GM12878 (cell line): ENCODE results near the gene MED13. TPM values are rescaled to one million over a fixed set of nuclear protein-coding genes. Genes with fewer than 3 reads are reported as not detected.

ENCODE experiments used
- ATAC-seq: fragments of 200-7000 bp; cut with Tn5 transposase; 3 replicates; pipeline ENCODE4 v1.9.1; 2020; ENCODE audit warnings: mild to moderate bottlenecking, moderate library complexity
- BruUV-seq: library from RNA; stranded (reverse); fragments of 400-500 nt; replicated peaks from 2 replicates; lab custom pipeline; 2021; lab: Mats Ljungman, UMichigan
- CTCF ChIA-PET: fragments of 300-600 bp; sonication (Branson Sonifier 250); formaldehyde crosslinking; extraction: SDS; loops from one replicate; lab custom pipeline; 2021; ENCODE audit warnings: inconsistent platforms; lab: Yijun Ruan, JAX
- POLR2A ChIA-PET: fragments of 350-600 bp; formaldehyde crosslinking; extraction: SDS; loops from one replicate; lab custom pipeline; 2021; ENCODE audit warnings: inconsistent platforms; lab: Charles Lee
- RAD21 ChIA-PET: fragments of 300-600 bp; sonication (Branson Sonifier 250); formaldehyde crosslinking; loops from one replicate; lab custom pipeline; 2023; ENCODE audit warnings: antibody characterized with exemption; ENCODE audit not compliant: unreplicated experiment; lab: Charles Lee
- SMC1A ChIA-PET: fragments of 300-600 bp; sonication (Branson Sonifier 250); formaldehyde crosslinking; loops from one replicate; lab custom pipeline; 2023; ENCODE audit not compliant: unreplicated experiment, uncharacterized antibody; lab: Charles Lee
- DNase-seq: peaks from one replicate; pipeline ENCODE4 v3.0.0-alpha.2; 2011; ENCODE audit warnings: low read depth, low spot score
- FAIRE-seq: peaks from 3 replicates; lab custom pipeline; 2011; peaks lifted over from hg19 to GRCh38; lab: Jason Lieb, UNC
- H2AFZ ChIP-seq: 2 replicates; pipeline ENCODE4 v1.6.0; 2011; ENCODE audit warnings: low read depth, low read length, control low read depth; ENCODE audit not compliant: control insufficient read depth
- H3K27ac ChIP-seq: 2 replicates; pipeline ENCODE4 v1.5.1; 2011; ENCODE audit warnings: control low read depth; ENCODE audit not compliant: control insufficient read depth, insufficient read depth
- H3K27me3 ChIP-seq, 2 experiments: replicated peaks in 1 of 2; 2 replicates each; pipeline versions ENCODE4 v1.6.0 to v1.6.1; 2011; ENCODE audit warnings: low read length in 1 of 2; ENCODE audit not compliant: control insufficient read depth in 2 of 2, insufficient read depth in 2 of 2
- H3K36me3 ChIP-seq, 2 experiments: 2 replicates each; pipeline ENCODE4 v1.5.1; 2011; ENCODE audit warnings: low read length in 1 of 2; ENCODE audit not compliant: control insufficient read depth in 2 of 2, insufficient read depth in 2 of 2
- H3K4me1 ChIP-seq: 2 replicates; pipeline ENCODE4 v1.6.1; 2011; ENCODE audit warnings: mild to moderate bottlenecking, low read length, moderate library complexity, mixed read lengths; ENCODE audit not compliant: control insufficient read depth, insufficient read depth
- H3K4me2 ChIP-seq: 2 replicates; pipeline ENCODE4 v1.6.0; 2011; ENCODE audit warnings: control low read depth; ENCODE audit not compliant: control insufficient read depth, insufficient read depth
- H3K4me3 ChIP-seq: fragments of 200-600 bp; sonication (generic); 2 replicates; pipeline ENCODE4 v1.5.1; 2016
- H3K79me2 ChIP-seq: 2 replicates; pipeline ENCODE4 v1.6.0; 2011; ENCODE audit warnings: low read length; ENCODE audit not compliant: control insufficient read depth, insufficient read depth
- H3K9ac ChIP-seq: 2 replicates; pipeline ENCODE4 v1.8.0; 2011; ENCODE audit warnings: low read length, control low read depth, mixed read lengths; ENCODE audit not compliant: control insufficient read depth, insufficient read depth
- H3K9me3 ChIP-seq: replicated peaks from 3 replicates; pipeline ENCODE4 v1.5.1; 2011; ENCODE audit warnings: mild to moderate bottlenecking, low read length; ENCODE audit not compliant: control insufficient read depth, insufficient read depth
- H4K20me1 ChIP-seq: 2 replicates; pipeline ENCODE4 v1.6.0; 2011; ENCODE audit not compliant: control insufficient read depth, insufficient read depth
- BHLHE40 ChIP-seq, 2 experiments: fragments of 450-650 bp in 1 of 2; IDR thresholded peaks; 2 replicates each; pipeline ENCODE4 v1.6.1; 2011 to 2017; ENCODE audit warnings: low read depth in 2 of 2, borderline replicate concordance in 1 of 2, improper control_type of control experiment in 1 of 2, low read length in 1 of 2, mild to moderate bottlenecking in 1 of 2
- CBX5 ChIP-seq: sonication (generic); IDR thresholded peaks from 2 replicates; pipeline ENCODE4 v1.6.1; 2016; ENCODE audit warnings: low read depth, moderate library complexity, mild to moderate bottlenecking, inconsistent platforms
- JUND ChIP-seq: IDR thresholded peaks from 2 replicates; pipeline ENCODE4 v1.6.1; 2012; ENCODE audit warnings: low read depth, mild to moderate bottlenecking, low read length, improper control_type of control experiment, moderate library complexity
- PBX3 ChIP-seq: IDR thresholded peaks from 2 replicates; pipeline ENCODE4 v1.6.1; 2011; ENCODE audit warnings: mild to moderate bottlenecking, low read depth, low read length, moderate library complexity; ENCODE audit not compliant: insufficient replicate concordance
- SUPT20H ChIP-seq: IDR thresholded peaks from 2 replicates; pipeline ENCODE4 v1.6.1; 2011; ENCODE audit warnings: low read depth, mild to moderate bottlenecking, low read length, moderate library complexity, borderline replicate concordance; ENCODE audit not compliant: control insufficient read depth
- TCF7 ChIP-seq: IDR thresholded peaks from 2 replicates; pipeline ENCODE4 v1.6.1; 2014; ENCODE audit warnings: antibody characterized with exemption, borderline replicate concordance
- ZBTB11 ChIP-seq: fragments of 450-650 bp; formaldehyde crosslinking; IDR thresholded peaks from 2 replicates; pipeline ENCODE4 v1.5.0; 2022; ENCODE audit warnings: mild to moderate bottlenecking, missing genetic modification characterization
- WGBS: methylation state at CpG from one replicate; pipeline ENCODE4 v1.1.6; 2016; ENCODE audit warnings: low lambda C conversion rate; ENCODE audit not compliant: insufficient replicate concordance, insufficient coverage; ENCODE audit errors: missing lambda C conversion rate; 5-methylcytosine and 5-hydroxymethylcytosine counted together
- in situ Hi-C: fragments of 300-500 bp; cut with MboI; formaldehyde crosslinking; loops from 9 replicates; pipeline ENCODE4 v1.14.3; 2018; ENCODE audit warnings: mixed read lengths
- intact Hi-C: fragments of 100-400 bp; cut with micrococcal nuclease; formaldehyde crosslinking; loops from one replicate; pipeline ENCODE4 v1.14.2; 2022; ENCODE audit not compliant: unreplicated experiment
- polyA plus RNA-seq, 11 experiments: library from polyadenylated mRNA; depleted of rRNA in 4 of 11; unstranded in 6 of 11; stranded (reverse) in 5 of 11; fragments of >200 nt; fragmentation: Nextera tagmentation in 4 of 11; fragmentation: Illumina TruSeq in 1 of 11; extraction: Ambion mirVana in 4 of 11; extraction: Trizol in 1 of 11; gene quantifications; 1 replicate in 1 of 11; 2 replicates in 10 of 11; pipeline versions ENCODE4 v1.2.1 to v1.2.3, GENCODE V29; 2011 to 2016; ENCODE audit warnings: inconsistent platforms in 2 of 11, missing spikeins in 2 of 11, low read depth in 1 of 11
- total RNA-seq, 4 experiments: library from RNA; depleted of rRNA in 3 of 4; stranded (reverse); fragments of >200 nt in 3 of 4; fragmentation: Illumina TruSeq in 1 of 4; extraction: Trizol in 1 of 4; gene quantifications; 2 replicates each; pipeline versions ENCODE4 v1.2.1 to v1.2.3, GENCODE V29; 2013 to 2021
- TF ChIP-seq, protein P1 (sequence below): IDR thresholded peaks from 2 replicates; pipeline ENCODE4 v1.6.1; 2012; ENCODE audit warnings: mild to moderate bottlenecking, low read depth, low read length
- TF ChIP-seq, protein P2 (sequence below): fragments of 450-650 bp; IDR thresholded peaks from 2 replicates; pipeline ENCODE4 v1.6.1; 2016; ENCODE audit warnings: mild to moderate bottlenecking, moderate library complexity, borderline replicate concordance

Gene MED13
- total and polyA plus RNA-seq, 10 of the 15 experiments (the other 5 are each of a cell fraction or from before 2014, with no cell fraction given): 4.6 to 49.7 (median 21.3) TPM

GRCh38 chr17:61970030-61970429 is 95.0 kb downstream of the MED13 start (continued):
- TF ChIP-seq, protein P1, sequence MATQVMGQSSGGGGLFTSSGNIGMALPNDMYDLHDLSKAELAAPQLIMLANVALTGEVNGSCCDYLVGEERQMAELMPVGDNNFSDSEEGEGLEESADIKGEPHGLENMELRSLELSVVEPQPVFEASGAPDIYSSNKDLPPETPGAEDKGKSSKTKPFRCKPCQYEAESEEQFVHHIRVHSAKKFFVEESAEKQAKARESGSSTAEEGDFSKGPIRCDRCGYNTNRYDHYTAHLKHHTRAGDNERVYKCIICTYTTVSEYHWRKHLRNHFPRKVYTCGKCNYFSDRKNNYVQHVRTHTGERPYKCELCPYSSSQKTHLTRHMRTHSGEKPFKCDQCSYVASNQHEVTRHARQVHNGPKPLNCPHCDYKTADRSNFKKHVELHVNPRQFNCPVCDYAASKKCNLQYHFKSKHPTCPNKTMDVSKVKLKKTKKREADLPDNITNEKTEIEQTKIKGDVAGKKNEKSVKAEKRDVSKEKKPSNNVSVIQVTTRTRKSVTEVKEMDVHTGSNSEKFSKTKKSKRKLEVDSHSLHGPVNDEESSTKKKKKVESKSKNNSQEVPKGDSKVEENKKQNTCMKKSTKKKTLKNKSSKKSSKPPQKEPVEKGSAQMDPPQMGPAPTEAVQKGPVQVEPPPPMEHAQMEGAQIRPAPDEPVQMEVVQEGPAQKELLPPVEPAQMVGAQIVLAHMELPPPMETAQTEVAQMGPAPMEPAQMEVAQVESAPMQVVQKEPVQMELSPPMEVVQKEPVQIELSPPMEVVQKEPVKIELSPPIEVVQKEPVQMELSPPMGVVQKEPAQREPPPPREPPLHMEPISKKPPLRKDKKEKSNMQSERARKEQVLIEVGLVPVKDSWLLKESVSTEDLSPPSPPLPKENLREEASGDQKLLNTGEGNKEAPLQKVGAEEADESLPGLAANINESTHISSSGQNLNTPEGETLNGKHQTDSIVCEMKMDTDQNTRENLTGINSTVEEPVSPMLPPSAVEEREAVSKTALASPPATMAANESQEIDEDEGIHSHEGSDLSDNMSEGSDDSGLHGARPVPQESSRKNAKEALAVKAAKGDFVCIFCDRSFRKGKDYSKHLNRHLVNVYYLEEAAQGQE: no peak
- TF ChIP-seq PBX3 (no peak), SUPT20H (no peak), CBX5 (no peak), BHLHE40 (IDR thresholded peaks at IDR 0.05; ENCODE audit: borderline replicate concordance in 1 of 2, low read depth in 2 of 2, low read length in 1 of 2) (no peak), TCF7 (no peak)

GRCh38 chr17:61968757-61969156 is 96.3 kb downstream of the MED13 start:
- peaks cover 4 to 38% of the 10 kb centered on the region in 2 experiments for H3K36me3 ChIP-seq
- intact Hi-C loops (no loop called here), in situ Hi-C loops (no loop called here)
- 99% methylated on average over 5 of the region's 5 CpGs for WGBS
- H2AFZ ChIP-seq: no peak overlapping the region
- ChIA-PET CTCF (interaction anchor here (0.8 to 5.1 kb wide), 4 partner anchors 9 to 849 kb away, joined by 3 to 19 read pairs (median 3); no protein-coding TSS in a partner anchor), POLR2A (no interaction called here), SMC1A (no interaction called here), RAD21 (no interaction called here)
- FAIRE-seq: no peak
- H3K9ac ChIP-seq: no peak overlapping the region
- H3K4me3 ChIP-seq: no peak overlapping the region
- no peaks in the 10 kb centered on the region for H4K20me1 ChIP-seq
- ATAC-seq: no peak
- no peaks in the 10 kb centered on the region for H3K79me2 ChIP-seq
- H3K27ac ChIP-seq: no peak overlapping the region
- no peaks in the 10 kb centered on the region for H3K9me3 ChIP-seq
- H3K4me2 ChIP-seq: no peak overlapping the region
- H3K27me3 ChIP-seq: no peaks in the 10 kb centered on the region
- BruUV-seq: no TSS peak
- DNase-seq: no peak
- no peaks in the 10 kb centered on the region for H3K4me1 ChIP-seq
- TF ChIP-seq CBX5 (no peak), JUND (no peak), ZBTB11 (CRISPR knock-in tag) (no peak)
- TF ChIP-seq, protein P2, sequence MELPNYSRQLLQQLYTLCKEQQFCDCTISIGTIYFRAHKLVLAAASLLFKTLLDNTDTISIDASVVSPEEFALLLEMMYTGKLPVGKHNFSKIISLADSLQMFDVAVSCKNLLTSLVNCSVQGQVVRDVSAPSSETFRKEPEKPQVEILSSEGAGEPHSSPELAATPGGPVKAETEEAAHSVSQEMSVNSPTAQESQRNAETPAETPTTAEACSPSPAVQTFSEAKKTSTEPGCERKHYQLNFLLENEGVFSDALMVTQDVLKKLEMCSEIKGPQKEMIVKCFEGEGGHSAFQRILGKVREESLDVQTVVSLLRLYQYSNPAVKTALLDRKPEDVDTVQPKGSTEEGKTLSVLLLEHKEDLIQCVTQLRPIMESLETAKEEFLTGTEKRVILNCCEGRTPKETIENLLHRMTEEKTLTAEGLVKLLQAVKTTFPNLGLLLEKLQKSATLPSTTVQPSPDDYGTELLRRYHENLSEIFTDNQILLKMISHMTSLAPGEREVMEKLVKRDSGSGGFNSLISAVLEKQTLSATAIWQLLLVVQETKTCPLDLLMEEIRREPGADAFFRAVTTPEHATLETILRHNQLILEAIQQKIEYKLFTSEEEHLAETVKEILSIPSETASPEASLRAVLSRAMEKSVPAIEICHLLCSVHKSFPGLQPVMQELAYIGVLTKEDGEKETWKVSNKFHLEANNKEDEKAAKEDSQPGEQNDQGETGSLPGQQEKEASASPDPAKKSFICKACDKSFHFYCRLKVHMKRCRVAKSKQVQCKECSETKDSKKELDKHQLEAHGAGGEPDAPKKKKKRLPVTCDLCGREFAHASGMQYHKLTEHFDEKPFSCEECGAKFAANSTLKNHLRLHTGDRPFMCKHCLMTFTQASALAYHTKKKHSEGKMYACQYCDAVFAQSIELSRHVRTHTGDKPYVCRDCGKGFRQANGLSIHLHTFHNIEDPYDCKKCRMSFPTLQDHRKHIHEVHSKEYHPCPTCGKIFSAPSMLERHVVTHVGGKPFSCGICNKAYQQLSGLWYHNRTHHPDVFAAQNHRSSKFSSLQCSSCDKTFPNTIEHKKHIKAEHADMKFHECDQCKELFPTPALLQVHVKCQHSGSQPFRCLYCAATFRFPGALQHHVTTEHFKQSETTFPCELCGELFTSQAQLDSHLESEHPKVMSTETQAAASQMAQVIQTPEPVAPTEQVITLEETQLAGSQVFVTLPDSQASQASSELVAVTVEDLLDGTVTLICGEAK: no peak
